Chondrocyte (in vitro differentiated cells): ENCODE data around the gene USP6NL. TPM values are rescaled to one million over a fixed set of nuclear protein-coding genes. Genes with fewer than 3 reads are reported as not detected.

Source experiments
- DNase-seq: peaks from one replicate; pipeline ENCODE4 v3.0.0; 2021; ENCODE audit warnings: mixed read lengths, low spot score
- H3K27ac Mint-ChIP-seq: one replicate; pipeline ENCODE4 v1.8.0; 2021; ENCODE audit warnings: mild to moderate bottlenecking, moderate library complexity, mixed read lengths; ENCODE audit not compliant: unreplicated experiment
- H3K27me3 Mint-ChIP-seq: 2 replicates; pipeline ENCODE4 v1.8.0; 2021; ENCODE audit warnings: low read depth, mixed read lengths
- H3K36me3 Mint-ChIP-seq: 2 replicates; pipeline ENCODE4 v1.8.0; 2021; ENCODE audit warnings: low read depth, mixed read lengths
- H3K4me1 Mint-ChIP-seq: 2 replicates; pipeline ENCODE4 v1.8.0; 2021; ENCODE audit warnings: low read depth, mild to moderate bottlenecking, mixed read lengths
- H3K4me3 Mint-ChIP-seq: one replicate; pipeline ENCODE4 v1.8.0; 2021; ENCODE audit warnings: mild to moderate bottlenecking, moderate library complexity, mixed read lengths; ENCODE audit not compliant: unreplicated experiment
- H3K9me3 Mint-ChIP-seq: 2 replicates; pipeline ENCODE4 v1.8.0; 2021; ENCODE audit warnings: low read depth, mixed read lengths
- CTCF ChIP-seq: fragments of 200-600 bp; sonication (generic); IDR thresholded peaks from 2 replicates; pipeline ENCODE4 v1.5.0; 2021; ENCODE audit warnings: antibody characterized with exemption, mild to moderate bottlenecking, moderate library complexity
- long read RNA-seq: library from polyadenylated mRNA; stranded (forward); transcript quantifications from one replicate; pipeline ENCODE4 v2.0.0, GENCODE V29; 2021
- total RNA-seq: library from RNA; stranded (reverse); gene quantifications from 3 replicates; pipeline ENCODE4 v1.2.1, GENCODE V29; 2021

Gene USP6NL
- 11.7 to 12.3 TPM (median 12.3 TPM) in 3 replicates for total RNA-seq
- long read RNA-seq, full-length matches to known transcripts, result 29 of 34 reads
- long read RNA-seq, partial matches to known transcripts, result 0 of 34 reads
- long read RNA-seq, other reads (novel, unspliced or antisense), result 5 of 34 reads

- Mint-ChIP-seq H3K9me3 (no peaks in the 10 kb centered on the region), H3K27ac (peak within 1 kb of the TSS; percentile 57), H3K27me3 (no peaks in the 10 kb centered on the region), H3K36me3 (no peaks in the 10 kb centered on the region), H3K4me3 (peak within 1 kb of the TSS; percentile 87), H3K4me1 (peaks cover 22% of the 10 kb centered on the region)
- TF ChIP-seq CTCF, result peak; percentile 3
- peak; percentile 93 for DNase-seq
Observed at GRCh38 chr10:11611248-11612020, at the start of gene USP6NL. Gene USP6NL (minus strand): TSS chr10:11611650. CDS start chr10:11597634, 14,016 bp downstream.

- Mint-ChIP-seq H3K4me3 (no peak overlapping the region), H3K4me1 (peaks cover 8% of the 10 kb centered on the region), H3K36me3 (no peaks in the 10 kb centered on the region), H3K9me3 (no peaks in the 10 kb centered on the region), H3K27ac (no peak overlapping the region), H3K27me3 (no peaks in the 10 kb centered on the region)
- TF ChIP-seq CTCF, result no peak
- no peak for DNase-seq
Observed at GRCh38 chr10:11658801-11659368, 47.4 kb upstream of the USP6NL start.

- no peak overlapping the region for H3K4me3 Mint-ChIP-seq
- H3K4me1 Mint-ChIP-seq, result peaks cover 8% of the 10 kb centered on the region
- TF ChIP-seq CTCF, result no peak
- no peak for DNase-seq
- H3K27ac Mint-ChIP-seq, result peak overlapping the region; percentile 15
- no peaks in the 10 kb centered on the region for H3K9me3 Mint-ChIP-seq
- peaks cover 2% of the 10 kb centered on the region for H3K27me3 Mint-ChIP-seq
- no peaks in the 10 kb centered on the region for H3K36me3 Mint-ChIP-seq
Observed at GRCh38 chr10:11655836-11656235, 44.4 kb upstream of the USP6NL start.

GRCh38 chr10:11654659-11655058, 43.2 kb upstream of the USP6NL start:
- H3K4me1 Mint-ChIP-seq, result peaks cover 10% of the 10 kb centered on the region
- no peak overlapping the region for H3K27ac Mint-ChIP-seq
- no peak for TF ChIP-seq CTCF

GRCh38 chr10:11653758-11654471, 42.5 kb upstream of the USP6NL start:
- DNase-seq, result no peak
- Mint-ChIP-seq H3K27me3 (peaks cover 2% of the 10 kb centered on the region), H3K36me3 (no peaks in the 10 kb centered on the region), H3K4me1 (peaks cover 12% of the 10 kb centered on the region), H3K27ac (no peak overlapping the region), H3K9me3 (no peaks in the 10 kb centered on the region), H3K4me3 (no peak overlapping the region)
- TF ChIP-seq CTCF, result no peak

More at GRCh38 chr10:11654659-11655058, 43.2 kb upstream of the USP6NL start:
- Mint-ChIP-seq H3K36me3 (no peaks in the 10 kb centered on the region), H3K27me3 (peaks cover 2% of the 10 kb centered on the region), H3K9me3 (no peaks in the 10 kb centered on the region), H3K4me3 (no peak overlapping the region)
- DNase-seq, result no peak
